Endothelial cell of umbilical vein (primary cell): ENCODE measurements around the gene YWHAH. TPM values are rescaled to one million over a fixed set of nuclear protein-coding genes. Genes with fewer than 3 reads are reported as not detected.

Source experiments
- BruUV-seq: library from RNA; stranded (reverse); fragments of 400-500 nt; replicated peaks from 2 replicates; lab custom pipeline; 2021; lab: Mats Ljungman, UMichigan
- CTCF ChIA-PET: fragments of 300-600, 350-600 bp; sonication (Branson Sonifier 250); formaldehyde crosslinking; loops from one replicate; lab custom pipeline; 2021; ENCODE audit warnings: antibody characterized with exemption, inconsistent platforms; lab: Charles Lee
- POLR2A ChIA-PET: fragments of 300-600, 350-600 bp; sonication (Branson Sonifier 250); formaldehyde crosslinking; loops from one replicate; lab custom pipeline; 2021; ENCODE audit warnings: antibody characterized with exemption, inconsistent platforms; lab: Charles Lee
- DNase-seq: peaks from one replicate; pipeline ENCODE4 v3.0.0-alpha.2; 2011; ENCODE audit warnings: low read depth, low spot score
- FAIRE-seq: peaks from 2 replicates; lab custom pipeline; 2011; peaks lifted over from hg19 to GRCh38; lab: Jason Lieb, UNC
- H2AFZ ChIP-seq: 2 replicates; pipeline ENCODE4 v1.6.0; 2012; ENCODE audit warnings: low read depth, low read length, control low read depth, inconsistent platforms
- H3K27ac ChIP-seq: 2 replicates; pipeline ENCODE4 v1.5.1; 2011; ENCODE audit warnings: low read depth, mild to moderate bottlenecking, control low read depth, low read length, moderate library complexity; ENCODE audit not compliant: insufficient read depth
- H3K27me3 ChIP-seq, 2 experiments: 2 replicates each; pipeline versions ENCODE4 v1.6.0 to v1.6.1; 2011; ENCODE audit warnings: low read length in 2 of 2, mixed read lengths in 1 of 2; ENCODE audit not compliant: control insufficient read depth in 2 of 2, insufficient read depth in 2 of 2
- H3K36me3 ChIP-seq, 2 experiments: 2 replicates in 1 of 2; 3 replicates in 1 of 2; pipeline ENCODE4 v1.5.1; 2011; ENCODE audit warnings: low read length in 2 of 2, mild to moderate bottlenecking in 1 of 2, moderate library complexity in 1 of 2; ENCODE audit not compliant: control insufficient read depth in 2 of 2, insufficient read depth in 2 of 2; ENCODE audit errors: extremely low read depth in 1 of 2
- H3K4me1 ChIP-seq: 3 replicates; pipeline ENCODE4 v1.5.1; 2011; ENCODE audit warnings: mild to moderate bottlenecking, low read length; ENCODE audit not compliant: control insufficient read depth, insufficient read depth; ENCODE audit errors: extremely low read depth
- H3K4me2 ChIP-seq: 2 replicates; pipeline ENCODE4 v1.6.1; 2011; ENCODE audit warnings: low read length, control low read depth, mixed read lengths; ENCODE audit not compliant: insufficient read depth
- H3K4me3 ChIP-seq, 3 experiments: fragments of 200-600 bp in 1 of 3; sonication (generic), shearing (Covaris generic) in 1 of 3; replicated peaks in 1 of 3; 2 replicates each; pipeline ENCODE4 v1.5.1; 2011 to 2016; ENCODE audit warnings: control low read depth in 3 of 3, low read length in 3 of 3, mild to moderate bottlenecking in 2 of 3, inconsistent platforms in 1 of 3, low read depth in 1 of 3, moderate library complexity in 1 of 3; ENCODE audit not compliant: insufficient read depth in 1 of 3
- H3K79me2 ChIP-seq: 2 replicates; pipeline ENCODE4 v1.6.0; 2012; ENCODE audit warnings: low read length, inconsistent platforms; ENCODE audit not compliant: control insufficient read depth, insufficient read depth
- H3K9ac ChIP-seq: replicated peaks from 2 replicates; pipeline ENCODE3; 2011; ENCODE audit warnings: low read length, control low read depth; ENCODE audit not compliant: insufficient read depth; ENCODE audit errors: extremely low read depth
- H3K9me1 ChIP-seq: replicated peaks from 3 replicates; pipeline ENCODE4 v1.6.0; 2011; ENCODE audit warnings: mild to moderate bottlenecking, low read length; ENCODE audit not compliant: control insufficient read depth, insufficient read depth; ENCODE audit errors: extremely low read depth
- H3K9me3 ChIP-seq: replicated peaks from 2 replicates; pipeline ENCODE4 v1.5.1; 2012; ENCODE audit warnings: low read length, inconsistent platforms; ENCODE audit not compliant: control insufficient read depth, insufficient read depth
- H4K20me1 ChIP-seq: replicated peaks from 2 replicates; pipeline ENCODE3; 2011; ENCODE audit warnings: mild to moderate bottlenecking, low read length; ENCODE audit not compliant: control insufficient read depth, insufficient read depth; ENCODE audit errors: extremely low read depth
- EZH2 ChIP-seq: IDR thresholded peaks from 2 replicates; pipeline ENCODE4 v1.6.1; 2012; ENCODE audit warnings: borderline replicate concordance, low read depth, mild to moderate bottlenecking, moderate library complexity, low read length, inconsistent platforms; ENCODE audit not compliant: severe bottlenecking
- FOS ChIP-seq: IDR thresholded peaks from 2 replicates; pipeline ENCODE4 v1.6.1; 2011; ENCODE audit warnings: mild to moderate bottlenecking, low read length, moderate library complexity, borderline replicate concordance; ENCODE audit not compliant: insufficient read depth
- GATA2 ChIP-seq: IDR thresholded peaks from 2 replicates; pipeline ENCODE4 v1.7.0; 2011; ENCODE audit warnings: low read depth, mild to moderate bottlenecking, moderate library complexity, mixed read lengths, low read length; ENCODE audit not compliant: insufficient read length, insufficient read depth
- JUN ChIP-seq: IDR thresholded peaks from 2 replicates; pipeline ENCODE4 v1.6.1; 2011; ENCODE audit warnings: borderline replicate concordance, low read depth; ENCODE audit not compliant: insufficient read length, insufficient read depth
- MYC ChIP-seq: IDR thresholded peaks from one replicate; pipeline ENCODE4 v1.6.1; 2011; ENCODE audit warnings: mild to moderate bottlenecking, low read depth, low read length
- POLR2A ChIP-seq: IDR thresholded peaks from 2 replicates; pipeline ENCODE4 v1.6.1; 2012; ENCODE audit warnings: low read depth, mild to moderate bottlenecking, control low read depth, low read length
- POLR2AphosphoS5 ChIP-seq: IDR thresholded peaks from 2 replicates; pipeline ENCODE4 v1.6.1; 2012; ENCODE audit warnings: low read depth, mild to moderate bottlenecking, control low read depth, low read length, moderate library complexity; ENCODE audit not compliant: insufficient read depth
- dilution Hi-C: fragments of 300-500 bp; cut with MboI; formaldehyde crosslinking; loops from one replicate; pipeline ENCODE4 v1.15.0; 2019; ENCODE audit warnings: low sequenced_read_pairs; ENCODE audit not compliant: extremely low pct_ligation_motif_present
- intact Hi-C: fragments of 100-400 bp; cut with micrococcal nuclease; formaldehyde crosslinking; loops from one replicate; pipeline ENCODE4 v1.10.0; 2022
- polyA plus RNA-seq, 4 experiments: library from polyadenylated mRNA; depleted of rRNA in 3 of 4; stranded (reverse) in 3 of 4; unstranded in 1 of 4; fragments of >200 nt; gene quantifications; 2 replicates each; pipeline versions ENCODE4 v1.2.1 to v1.2.3, GENCODE V29; 2011 to 2012; ENCODE audit warnings: missing spikeins in 1 of 4
- total RNA-seq: library from RNA; stranded (reverse); gene quantifications from 2 replicates; pipeline ENCODE4 v1.2.3, GENCODE V29; 2021
- TF ChIP-seq, protein P1 (sequence below), 2 donors: IDR thresholded peaks; 1 replicate in 1 of 2; 2 replicates in 1 of 2; pipeline ENCODE4 v1.5.1; 2011; ENCODE audit warnings: low read length in 2 of 2, mild to moderate bottlenecking in 2 of 2, moderate library complexity in 2 of 2, control low read depth in 1 of 2, inconsistent platforms in 1 of 2, low read depth in 1 of 2; ENCODE audit not compliant: insufficient read depth in 1 of 2; ENCODE audit errors: extremely low read depth in 1 of 2
- TF ChIP-seq, protein P2 (sequence below): IDR thresholded peaks from 2 replicates; pipeline ENCODE4 v1.6.1; 2011; ENCODE audit not compliant: insufficient read depth, insufficient read length

The YWHAH gene
- total and polyA plus RNA-seq, 2 donors (not counting 3 experiments of a cell fraction or from before 2014, with no cell fraction given) = 73.6 to 170 TPM

DNA sequence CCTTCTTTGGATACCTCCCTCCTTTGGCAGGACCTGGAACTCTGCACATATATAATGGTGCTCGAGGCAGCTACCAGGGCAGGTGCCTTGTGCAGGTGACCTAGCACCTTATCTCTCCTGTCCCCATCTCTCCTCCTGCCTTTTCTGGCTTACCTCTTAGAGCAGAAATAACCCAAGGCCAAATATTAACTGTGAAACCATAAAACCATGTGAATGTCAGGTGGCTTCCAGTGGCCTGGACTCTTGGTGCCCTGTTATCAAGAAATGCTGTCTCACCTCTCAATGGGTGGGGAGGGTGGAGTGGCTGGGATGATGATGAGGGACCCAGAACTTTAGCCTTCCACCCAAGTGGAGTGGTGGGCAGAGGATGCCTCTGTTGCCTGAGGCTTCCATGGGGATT is 42.9 kb downstream of the YWHAH start:
- H3K79me2 ChIP-seq = no peaks in the 10 kb centered on the region
- no peaks in the 10 kb centered on the region for H3K36me3 ChIP-seq
- H3K4me1 ChIP-seq = no peaks in the 10 kb centered on the region
- CTCF ChIA-PET = interaction anchor here (0.6 to 1.8 kb wide), 2 partner anchors 17 to 89 kb away, joined by 3 to 5 read pairs; no protein-coding TSS in a partner anchor
- H3K9me3 ChIP-seq = no peaks in the 10 kb centered on the region
- FAIRE-seq = no peak
- DNase-seq = no peak
- no TSS peak for BruUV-seq
- dilution Hi-C loops = no loop called here
- TF ChIP-seq JUN (no peak), POLR2AphosphoS5 (no peak), POLR2A (no peak), EZH2 (no peak), MYC (no peak), FOS (no peak), GATA2 (no peak)
- TF ChIP-seq, protein P1, sequence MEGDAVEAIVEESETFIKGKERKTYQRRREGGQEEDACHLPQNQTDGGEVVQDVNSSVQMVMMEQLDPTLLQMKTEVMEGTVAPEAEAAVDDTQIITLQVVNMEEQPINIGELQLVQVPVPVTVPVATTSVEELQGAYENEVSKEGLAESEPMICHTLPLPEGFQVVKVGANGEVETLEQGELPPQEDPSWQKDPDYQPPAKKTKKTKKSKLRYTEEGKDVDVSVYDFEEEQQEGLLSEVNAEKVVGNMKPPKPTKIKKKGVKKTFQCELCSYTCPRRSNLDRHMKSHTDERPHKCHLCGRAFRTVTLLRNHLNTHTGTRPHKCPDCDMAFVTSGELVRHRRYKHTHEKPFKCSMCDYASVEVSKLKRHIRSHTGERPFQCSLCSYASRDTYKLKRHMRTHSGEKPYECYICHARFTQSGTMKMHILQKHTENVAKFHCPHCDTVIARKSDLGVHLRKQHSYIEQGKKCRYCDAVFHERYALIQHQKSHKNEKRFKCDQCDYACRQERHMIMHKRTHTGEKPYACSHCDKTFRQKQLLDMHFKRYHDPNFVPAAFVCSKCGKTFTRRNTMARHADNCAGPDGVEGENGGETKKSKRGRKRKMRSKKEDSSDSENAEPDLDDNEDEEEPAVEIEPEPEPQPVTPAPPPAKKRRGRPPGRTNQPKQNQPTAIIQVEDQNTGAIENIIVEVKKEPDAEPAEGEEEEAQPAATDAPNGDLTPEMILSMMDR (IDR thresholded peaks at IDR 0.05; ENCODE audit: extremely low read depth in 1 of 2, insufficient read depth in 1 of 2, low read depth in 1 of 2, low read length in 2 of 2) = no peak
- TF ChIP-seq, protein P2, sequence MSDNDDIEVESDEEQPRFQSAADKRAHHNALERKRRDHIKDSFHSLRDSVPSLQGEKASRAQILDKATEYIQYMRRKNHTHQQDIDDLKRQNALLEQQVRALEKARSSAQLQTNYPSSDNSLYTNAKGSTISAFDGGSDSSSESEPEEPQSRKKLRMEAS = no peak
- POLR2A ChIA-PET = no interaction called here
- intact Hi-C loops = no loop called here
- no peak overlapping the region for H3K4me2 ChIP-seq
- H3K9ac ChIP-seq = no peak overlapping the region
- H4K20me1 ChIP-seq = no peaks in the 10 kb centered on the region
- no peak overlapping the region for H3K27ac ChIP-seq
- H2AFZ ChIP-seq = no peak overlapping the region
- H3K27me3 ChIP-seq = peaks cover 0 to 3% of the 10 kb centered on the region in 2 experiments
- H3K9me1 ChIP-seq = no peaks in the 10 kb centered on the region
- no peak overlapping the region for H3K4me3 ChIP-seq
